HS-27A (cell line): Measurements from ENCODE around the gene MAPK7.

Experiments used
- DNase-seq: peaks from one replicate; pipeline ENCODE4 v3.0.0-alpha.2; 2012; ENCODE audit warnings: low read depth, missing footprints

Gene MAPK7

DNA sequence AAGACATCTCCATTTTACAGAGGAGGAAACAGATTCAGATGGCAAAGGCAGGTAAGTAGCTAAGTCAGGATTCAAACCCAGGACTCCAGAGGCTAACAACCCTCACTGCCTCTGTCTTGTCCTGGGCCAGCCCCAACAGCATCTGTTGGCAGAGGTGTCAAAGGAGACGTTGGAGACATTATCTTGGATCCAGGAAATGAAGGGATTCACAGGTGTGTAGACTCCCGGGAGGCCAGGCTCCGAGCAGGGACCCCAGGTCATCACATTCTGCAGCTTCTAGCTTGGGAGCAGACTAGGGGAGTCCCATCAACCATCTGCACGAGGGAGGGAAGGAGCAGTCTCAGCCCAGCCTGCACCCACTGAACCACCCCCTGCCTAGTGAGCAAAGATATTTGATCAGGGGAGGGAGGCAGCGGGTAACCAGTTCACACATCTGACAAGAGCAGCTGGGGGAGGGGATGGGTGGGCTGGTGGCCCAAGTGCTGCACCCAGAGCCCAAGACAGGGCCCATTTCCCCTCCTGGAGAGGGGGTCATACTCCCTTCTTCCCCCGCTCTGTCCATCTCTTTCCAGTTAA lies 14.8 kb upstream of the MAPK7 start:
- no peak for DNase-seq

DNA sequence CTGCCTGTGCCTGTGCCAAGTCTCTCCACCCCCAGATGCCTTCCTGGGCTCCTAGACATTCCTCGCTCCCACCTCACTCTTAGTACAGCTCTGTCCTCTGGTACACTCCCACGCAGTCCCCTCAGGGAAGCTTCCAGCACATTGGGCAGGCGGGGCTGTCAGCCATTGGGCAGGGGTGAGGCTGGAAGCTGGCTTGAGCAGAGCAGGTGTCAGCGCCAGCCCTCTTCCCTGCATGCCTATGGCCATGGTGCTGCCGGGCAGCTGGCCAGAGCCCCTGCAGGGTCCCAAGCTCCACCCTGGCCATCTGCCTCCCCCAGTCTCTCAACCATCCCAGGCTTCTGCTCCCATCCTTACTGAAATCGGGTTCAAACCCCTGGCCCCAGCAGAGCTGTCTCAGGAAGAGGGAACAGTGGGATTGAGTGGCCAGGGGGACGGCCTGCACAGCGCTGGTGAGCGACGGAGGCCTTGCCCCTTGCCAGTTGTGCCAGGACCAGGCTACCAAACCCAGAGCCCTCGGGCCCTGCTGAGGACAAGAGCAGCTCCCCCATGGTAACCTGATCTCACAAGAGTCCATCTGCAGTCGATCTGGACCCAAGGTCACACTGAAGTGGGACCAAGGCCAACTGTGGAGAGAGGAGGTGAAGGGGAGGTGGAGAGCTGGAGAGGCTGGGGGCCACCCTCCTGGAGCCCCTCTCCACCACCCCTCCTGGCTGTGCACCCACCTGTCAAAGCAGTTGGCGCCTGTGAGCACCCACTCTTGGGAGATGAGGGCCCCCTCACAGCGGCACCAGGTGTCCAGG lies 13.4 kb upstream of the MAPK7 start:
- DNase-seq, result no peak

DNA sequence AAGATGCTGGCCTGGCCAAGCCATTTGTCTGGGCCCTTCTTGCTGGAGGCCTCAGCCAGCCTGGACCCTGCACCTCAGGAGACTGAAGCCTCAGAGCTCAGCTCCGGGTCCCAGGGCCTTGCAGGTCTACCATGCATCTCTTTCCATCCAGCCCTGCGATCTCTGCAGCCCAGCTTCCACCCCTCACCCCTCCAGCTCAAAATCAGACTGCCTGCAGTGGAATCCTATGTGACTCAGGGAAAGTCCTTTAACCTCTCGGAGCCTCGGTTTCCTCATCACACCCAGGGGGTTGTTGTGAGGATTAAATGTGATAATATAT lies 12.8 kb upstream of the MAPK7 start:
- DNase-seq, result no peak

DNA sequence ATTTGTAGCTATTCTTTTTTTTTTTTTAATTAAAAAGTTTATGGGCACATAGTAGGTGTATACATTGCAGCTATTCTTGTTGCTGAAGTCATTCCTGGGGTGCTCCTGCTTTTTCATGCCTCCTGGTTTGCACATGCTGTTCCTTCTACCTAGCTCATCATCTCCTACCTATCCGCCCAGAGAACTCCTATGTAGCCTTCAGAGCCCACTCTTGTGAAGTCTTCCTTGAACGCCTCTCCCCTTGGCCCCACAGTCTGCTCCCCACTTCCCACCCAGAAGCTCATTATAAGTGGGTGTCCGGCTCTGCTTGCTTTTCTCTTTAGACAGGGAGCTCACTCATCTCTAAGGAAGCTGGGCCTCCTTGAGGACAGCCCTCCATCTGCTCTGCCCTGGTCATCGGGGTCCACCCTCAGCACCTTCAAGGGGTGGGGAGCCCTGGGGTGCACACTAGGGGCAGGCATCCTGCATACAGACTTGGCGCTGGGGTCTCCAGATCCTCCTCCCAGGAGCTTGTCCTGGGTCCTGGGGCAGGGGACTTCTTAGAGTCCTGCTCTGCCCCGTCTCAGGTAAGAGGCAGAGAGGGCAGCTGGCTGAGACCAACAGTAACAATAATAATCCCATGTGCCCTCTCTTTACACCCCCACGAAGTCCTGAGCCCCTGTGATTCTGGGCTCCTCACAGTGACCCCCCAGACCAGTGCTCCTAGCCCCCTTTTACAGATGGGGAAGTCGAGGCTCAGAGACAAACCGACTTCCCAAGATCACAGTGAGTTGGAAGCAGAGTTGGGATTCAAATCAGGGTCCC lies 12.3 kb upstream of the MAPK7 start:
- no peak for DNase-seq

DNA sequence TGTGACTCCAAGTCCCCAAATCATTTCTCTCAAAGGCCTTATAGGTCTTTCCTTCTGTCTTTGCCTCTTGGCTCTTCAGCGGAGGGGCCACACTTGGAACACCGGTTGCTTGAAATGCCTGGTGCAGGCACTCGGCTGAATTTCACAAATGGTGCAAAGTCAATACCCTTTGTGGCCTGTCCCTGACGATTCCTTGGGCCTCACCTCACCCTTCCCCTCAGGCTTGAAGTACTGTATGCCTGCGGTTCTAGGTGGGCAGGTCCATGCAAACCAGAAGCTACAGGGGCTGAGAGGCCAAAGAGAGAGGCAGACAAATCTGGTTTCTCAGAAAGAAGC lies 11.7 kb upstream of the MAPK7 start:
- no peak for DNase-seq

DNA sequence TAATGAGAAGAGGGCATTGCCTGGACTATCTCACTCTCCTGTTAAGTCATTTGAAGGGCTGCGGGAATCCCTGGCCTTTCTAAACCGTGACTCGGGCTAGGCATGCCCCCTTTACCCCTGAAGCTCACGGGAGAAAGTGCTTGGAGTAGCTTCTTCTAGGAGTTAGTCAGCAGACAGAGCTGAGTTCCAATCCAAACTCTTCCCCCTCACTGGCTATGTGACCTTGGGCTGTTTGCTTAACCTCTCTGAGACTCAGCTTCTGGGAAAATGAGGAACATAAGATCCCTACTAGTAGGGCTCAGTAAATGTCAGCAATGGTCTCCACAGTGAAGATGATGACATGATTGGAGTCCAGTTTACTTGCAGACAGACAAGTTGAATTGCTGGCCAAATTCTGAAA lies 10.1 kb upstream of the MAPK7 start:
- no peak for DNase-seq

DNA sequence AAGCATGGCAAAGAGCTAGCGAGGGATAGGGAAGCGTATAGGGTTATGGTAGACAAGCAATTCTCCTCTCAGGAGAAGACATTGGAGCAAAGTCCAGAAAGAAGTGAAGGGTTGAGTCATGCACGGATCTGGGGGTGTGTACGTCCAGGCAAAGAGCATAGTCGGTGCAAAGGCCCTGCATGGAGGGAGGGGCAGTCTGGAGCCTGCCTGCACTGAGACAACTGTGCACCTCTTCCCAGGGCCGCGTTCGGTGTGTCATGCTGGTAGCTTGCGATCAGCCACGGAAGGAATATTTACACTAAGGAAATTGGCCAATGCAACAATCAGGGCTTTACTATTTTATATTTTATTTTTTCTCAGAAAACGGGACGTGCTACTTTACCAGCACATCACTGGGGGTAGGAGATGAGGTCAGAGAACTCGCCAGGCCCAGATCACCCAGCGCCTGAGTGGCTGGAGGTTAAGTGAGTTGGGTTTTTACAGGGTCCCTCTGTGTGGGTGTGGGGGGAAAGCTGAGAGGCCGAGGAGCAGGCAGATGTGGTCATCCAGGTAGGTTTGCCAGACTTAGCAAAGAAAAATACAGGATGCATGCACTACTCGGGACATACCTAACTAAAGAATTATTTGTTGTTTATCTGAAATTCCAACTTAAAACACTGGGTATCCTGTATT lies 9.1 kb upstream of the MAPK7 start:
- no peak for DNase-seq

DNA sequence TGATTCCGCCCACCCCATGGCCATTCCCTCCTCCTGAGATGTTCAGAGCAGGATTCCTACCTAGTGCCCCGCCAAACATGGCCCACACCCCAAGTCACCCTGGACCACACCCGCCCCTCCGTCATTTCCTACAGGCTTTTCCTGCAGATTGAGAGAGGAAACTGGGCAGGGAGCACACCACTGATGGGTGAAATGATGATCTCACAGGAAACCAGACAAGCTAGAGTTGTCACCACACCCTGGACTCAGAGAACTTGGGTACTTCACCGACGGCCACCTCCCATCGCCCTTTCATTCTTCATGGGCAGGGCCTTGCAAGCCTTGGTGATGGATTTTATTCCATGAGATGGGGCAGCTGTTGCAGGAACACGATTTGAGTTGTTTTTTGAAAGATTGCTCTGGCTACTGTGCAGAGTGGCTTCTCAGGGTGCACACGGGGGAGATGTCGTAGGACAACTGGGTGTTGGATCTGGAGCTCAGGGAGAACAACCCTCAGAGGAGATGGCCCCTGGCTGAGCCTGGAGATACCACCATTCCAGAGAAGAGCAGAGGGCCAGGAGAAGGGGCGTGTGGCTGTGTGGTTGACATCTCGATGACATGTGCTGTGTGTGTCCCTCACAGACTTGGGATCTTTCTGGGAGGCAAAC lies 8.3 kb upstream of the MAPK7 start:
- no peak for DNase-seq

DNA sequence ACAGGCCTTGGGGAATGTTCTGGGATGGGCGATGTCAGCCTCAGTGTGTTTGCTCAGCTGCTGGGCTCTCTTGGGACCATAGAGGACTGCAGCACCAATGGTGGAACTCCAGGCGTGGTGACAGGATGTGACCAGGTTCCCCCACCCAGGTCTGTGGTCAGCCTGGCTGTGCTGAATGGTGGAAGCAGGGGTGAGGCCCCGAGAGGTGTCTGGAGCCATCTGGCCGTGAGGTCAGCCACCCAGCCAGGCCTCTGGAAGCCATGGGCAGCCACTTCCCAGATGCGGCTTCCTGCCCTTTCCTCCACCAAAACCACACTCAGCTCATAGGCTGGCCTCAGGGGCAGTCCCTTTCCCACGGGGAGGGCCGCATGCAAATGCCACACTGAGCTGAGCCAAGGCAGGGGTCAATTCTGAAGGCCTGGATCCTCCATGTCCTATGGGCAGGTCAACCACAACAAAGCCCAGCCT lies 7.8 kb upstream of the MAPK7 start:
- DNase-seq, result peak; percentile 42

DNA sequence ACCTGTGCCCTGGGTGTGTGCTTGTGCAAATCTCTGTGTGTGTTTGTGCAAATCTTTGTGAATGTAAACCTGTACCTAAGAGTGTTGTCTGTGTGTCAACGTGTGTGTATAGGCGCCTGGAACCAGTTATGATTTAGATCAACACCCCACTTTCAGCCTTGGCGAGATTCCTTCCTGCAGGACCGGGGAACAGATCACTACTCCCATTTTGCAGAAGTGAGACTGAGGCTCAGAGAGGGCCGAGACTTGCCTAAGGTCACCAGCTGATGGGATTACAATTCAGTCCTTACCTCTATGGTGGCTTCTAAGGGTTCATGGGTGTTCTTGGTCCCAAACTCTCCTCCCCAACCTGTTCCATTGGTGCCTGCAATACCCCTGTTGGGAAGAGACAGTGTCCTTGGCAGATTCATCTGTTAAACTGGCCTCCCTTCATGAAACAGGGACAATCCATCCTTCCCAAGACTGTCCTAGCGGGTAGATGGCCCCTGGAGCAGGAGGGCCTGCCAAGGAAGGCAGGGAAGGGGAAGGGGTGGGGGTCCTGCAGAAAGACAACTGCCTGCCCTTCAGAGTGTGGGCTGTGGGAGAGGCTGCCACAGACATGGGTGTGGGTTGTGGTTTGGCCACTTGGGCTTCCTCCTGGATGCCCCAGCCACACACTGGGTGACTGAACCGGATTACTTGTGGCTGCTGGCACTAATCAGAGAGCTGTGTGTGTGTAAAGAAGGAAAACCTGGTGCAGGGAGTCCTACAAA lies 6.9 kb upstream of the MAPK7 start:
- DNase-seq, result no peak

DNA sequence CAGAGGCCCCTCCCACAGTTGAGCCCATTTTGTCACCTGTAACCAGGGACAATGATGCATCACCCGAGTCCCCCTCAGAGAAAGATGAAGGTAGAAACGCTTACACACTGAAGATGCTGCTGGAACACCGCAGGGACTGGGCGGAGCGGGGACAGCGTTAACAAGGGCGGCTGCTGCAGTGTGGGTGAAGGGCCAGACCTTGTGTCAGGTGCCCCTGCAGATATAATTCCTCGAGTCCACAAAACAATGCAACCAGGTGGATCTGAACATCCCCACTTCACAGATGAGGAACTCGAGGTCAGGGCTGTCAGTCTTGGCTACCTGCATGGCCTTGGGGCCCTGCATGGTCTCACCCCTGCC lies 6.3 kb upstream of the MAPK7 start:
- no peak for DNase-seq

DNA sequence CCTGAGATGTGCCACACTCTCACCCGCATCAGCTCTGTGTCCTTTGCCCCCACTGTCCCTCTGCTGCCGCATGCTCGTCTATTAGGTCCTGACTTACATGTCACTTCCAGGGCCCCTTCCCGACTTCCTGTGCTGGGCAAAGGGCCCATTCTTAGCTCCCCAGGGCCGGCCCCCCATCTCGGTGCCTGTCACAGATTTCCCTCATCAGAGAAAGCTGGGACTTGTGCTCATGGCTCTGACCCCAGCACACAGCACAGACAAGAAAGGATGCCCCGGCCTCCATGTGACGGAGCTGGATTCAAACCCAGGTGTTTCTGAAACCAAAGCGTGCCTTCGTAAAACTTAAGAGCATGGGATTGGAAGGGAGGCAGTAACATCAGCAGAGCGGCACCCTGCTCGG lies 5.9 kb upstream of the MAPK7 start:
- no peak for DNase-seq

DNA sequence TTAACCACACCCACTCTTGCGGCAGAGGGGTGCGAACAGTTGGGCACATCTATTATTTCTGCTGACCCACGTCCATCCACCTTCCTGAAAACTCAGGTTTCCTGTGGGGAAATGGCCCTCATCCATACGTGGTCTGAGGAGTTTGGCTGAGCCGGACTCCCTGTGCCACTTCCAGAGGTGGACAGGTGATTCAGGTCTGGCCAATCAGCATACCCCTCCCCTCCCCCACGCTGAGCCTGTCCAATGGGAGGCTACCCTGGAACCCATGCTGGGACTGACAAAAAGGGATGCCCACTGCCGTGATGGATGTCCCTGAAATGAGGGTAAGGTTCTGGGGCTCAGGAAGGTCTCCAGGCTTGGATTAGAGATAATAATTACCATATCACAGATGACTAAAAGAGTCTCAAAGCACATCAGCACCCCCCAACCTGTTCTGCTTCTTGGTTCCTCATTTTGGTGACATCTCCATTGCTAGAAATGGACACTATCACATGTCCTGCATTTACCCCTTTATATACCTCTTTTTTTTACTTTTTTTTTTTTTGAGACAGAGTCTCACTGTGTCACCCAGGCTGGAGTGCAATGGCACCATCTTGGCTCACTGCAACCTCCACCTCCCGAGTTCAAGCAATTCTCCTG lies 5.3 kb upstream of the MAPK7 start:
- DNase-seq, result no peak

DNA sequence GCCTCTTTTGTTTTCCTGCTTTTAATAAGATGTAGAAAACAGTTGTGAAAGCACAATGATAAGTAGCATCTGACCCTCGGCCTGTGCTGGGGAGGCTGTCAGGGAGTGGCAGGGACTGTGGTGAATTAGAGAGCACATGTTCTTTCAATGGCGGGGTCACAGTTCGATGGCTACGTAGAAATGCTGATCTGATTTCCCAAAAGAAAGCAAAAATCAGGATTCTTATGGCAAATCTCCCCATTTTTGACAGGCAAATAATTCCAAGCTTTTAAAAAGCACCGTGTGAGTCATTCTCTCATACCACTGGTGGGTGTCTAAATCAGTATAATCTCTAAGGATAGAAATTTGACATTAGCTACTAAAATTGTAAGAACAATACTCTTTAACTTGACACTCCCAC lies 4.2 kb upstream of the MAPK7 start:
- no peak for DNase-seq

DNA sequence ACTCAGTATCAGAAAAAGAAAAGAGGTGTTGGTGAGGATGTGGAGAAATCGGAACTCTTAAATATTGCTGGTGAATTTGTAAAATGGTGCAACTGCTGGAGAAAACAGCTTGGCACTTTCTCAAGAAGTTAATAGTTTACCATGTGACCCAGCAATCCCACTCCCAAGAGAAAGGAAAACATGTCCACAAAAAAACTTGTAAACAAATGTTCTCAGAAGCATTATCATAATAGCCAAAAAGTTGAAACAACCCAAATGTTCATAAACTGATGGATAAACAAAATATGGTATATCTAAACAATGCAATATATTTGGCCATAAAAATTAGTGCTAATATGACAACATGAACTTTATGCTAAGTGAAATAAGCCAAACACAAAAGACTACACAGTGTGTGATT lies 2.6 kb upstream of the MAPK7 start:
- DNase-seq, result no peak

DNA sequence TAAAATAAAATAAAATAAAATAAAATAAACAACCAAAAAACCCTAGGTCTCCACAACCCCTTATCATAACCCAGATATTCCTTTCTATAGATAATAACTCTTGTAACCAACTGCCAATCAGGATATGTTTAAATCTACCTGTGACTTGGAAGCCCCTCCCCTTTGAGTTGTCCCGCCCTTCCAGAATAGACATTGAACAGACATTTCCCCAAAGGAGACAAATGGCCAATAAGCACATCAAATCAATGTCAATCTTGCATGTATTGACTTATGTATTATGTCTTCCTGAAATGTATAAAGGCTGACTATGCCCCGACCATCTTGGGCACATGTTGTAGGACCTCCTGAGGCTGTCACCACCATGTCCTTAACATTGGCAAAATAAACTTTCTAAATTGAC lies 1.5 kb upstream of the MAPK7 start:
- DNase-seq, result no peak

DNA sequence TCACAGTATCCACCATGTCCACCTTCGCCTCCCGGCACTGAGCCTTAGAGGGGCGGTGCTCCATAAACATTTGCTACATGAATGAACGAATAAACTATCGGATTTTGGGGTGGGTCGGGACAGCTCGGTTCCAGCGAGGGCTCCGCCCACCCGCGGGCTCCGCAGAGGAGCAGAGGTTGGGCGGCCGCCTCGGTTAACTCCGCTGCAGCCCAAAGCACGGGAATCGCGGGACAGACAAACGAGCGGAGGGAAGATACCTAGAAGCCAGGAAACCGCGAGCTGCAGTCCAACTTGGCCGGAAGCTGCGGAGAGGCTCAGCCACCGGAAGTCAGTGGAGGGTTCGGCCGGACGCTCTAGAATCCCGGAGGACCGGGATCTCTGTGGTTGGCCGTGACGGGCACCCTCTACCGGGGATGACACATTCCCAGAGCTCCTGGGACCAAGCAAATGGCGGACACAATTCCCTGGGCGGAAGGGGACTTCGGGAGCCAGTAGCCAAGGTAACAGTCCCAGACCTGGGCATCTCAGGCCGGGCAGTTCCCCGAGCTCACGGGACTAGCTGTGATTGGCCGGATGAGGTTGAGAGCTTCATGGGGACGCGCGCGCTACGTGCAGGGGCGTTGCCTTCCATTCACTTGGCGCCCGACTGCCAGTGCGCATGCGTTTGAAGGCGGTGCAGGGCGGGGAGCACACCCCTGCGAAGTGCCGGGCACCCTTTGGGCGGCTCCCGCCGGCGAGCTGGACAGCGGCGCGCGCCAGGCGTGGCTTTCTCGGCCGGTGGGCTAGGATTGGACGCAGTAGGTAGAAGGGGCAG lies 489 bp upstream of the MAPK7 start:
- DNase-seq, result peak; percentile 100

DNA sequence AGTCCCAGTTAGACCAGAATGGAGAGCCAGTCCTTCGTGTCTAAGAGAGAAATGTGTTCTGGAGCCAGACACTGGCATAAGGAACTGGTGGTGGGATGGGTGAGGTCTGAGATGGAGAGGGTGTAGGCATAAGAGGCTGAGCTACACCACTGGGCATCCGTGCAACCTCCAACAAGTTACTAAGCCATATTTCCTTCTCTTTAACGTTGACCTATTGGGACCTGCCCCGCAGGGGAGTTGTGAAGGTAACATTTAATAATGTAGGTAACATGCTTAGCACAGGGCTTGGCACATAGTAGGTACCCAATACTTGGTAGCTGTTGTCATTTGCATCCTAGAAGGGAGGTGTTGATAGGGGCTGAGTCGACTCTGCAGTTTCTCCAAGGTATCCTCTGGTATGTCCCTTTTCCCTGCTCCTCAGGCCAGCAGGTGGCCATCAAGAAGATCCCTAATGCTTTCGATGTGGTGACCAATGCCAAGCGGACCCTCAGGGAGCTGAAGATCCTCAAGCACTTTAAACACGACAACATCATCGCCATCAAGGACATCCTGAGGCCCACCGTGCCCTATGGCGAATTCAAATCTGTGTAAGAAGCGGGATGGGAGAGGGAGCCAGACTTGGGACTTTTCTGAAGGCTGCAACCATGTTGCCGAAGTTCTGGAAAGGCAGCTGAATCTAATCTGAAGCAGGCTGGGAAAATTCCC lies 1.2 kb downstream of the MAPK7 start:
- DNase-seq, result no peak

DNA sequence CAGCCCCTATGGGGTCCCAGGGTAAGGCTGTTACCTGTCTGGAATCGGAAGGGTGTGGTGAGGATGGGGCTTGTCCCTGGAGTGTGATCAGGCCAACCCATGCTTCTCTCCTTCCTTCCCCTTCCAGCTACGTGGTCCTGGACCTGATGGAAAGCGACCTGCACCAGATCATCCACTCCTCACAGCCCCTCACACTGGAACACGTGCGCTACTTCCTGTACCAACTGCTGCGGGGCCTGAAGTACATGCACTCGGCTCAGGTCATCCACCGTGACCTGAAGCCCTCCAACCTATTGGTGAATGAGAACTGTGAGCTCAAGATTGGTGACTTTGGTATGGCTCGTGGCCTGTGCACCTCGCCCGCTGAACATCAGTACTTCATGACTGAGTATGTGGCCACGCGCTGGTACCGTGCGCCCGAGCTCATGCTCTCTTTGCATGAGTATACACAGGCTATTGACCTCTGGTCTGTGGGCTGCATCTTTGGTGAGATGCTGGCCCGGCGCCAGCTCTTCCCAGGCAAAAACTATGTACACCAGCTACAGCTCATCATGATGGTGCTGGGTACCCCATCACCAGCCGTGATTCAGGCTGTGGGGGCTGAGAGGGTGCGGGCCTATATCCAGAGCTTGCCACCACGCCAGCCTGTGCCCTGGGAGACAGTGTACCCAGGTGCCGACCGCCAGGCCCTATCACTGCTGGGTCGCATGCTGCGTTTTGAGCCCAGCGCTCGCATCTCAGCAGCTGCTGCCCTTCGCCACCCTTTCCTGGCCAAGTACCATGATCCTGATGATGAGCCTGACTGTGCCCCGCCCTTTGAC lies 2.4 kb downstream of the MAPK7 start:
- no peak for DNase-seq
